Hepatocyte (in vitro differentiated cells): Measurements from ENCODE around the gene SIGLEC7. TPM values are rescaled to one million over a fixed set of nuclear protein-coding genes. Genes with fewer than 3 reads are reported as not detected.

ENCODE experiments used
- DNase-seq: peaks from one replicate; pipeline ENCODE4 v3.0.0-alpha.2; 2016; ENCODE audit warnings: low spot score
- H2AFZ ChIP-seq: fragments of 200-600 bp; sonication (generic); 2 replicates; pipeline ENCODE4 v1.6.0; 2016; ENCODE audit warnings: antibody characterized with exemption, mild to moderate bottlenecking
- H3K27ac ChIP-seq: fragments of 200-600 bp; sonication (generic); 2 replicates; pipeline ENCODE4 v1.5.1; 2016; ENCODE audit warnings: mild to moderate bottlenecking
- H3K27me3 ChIP-seq: fragments of 200-600 bp; sonication (generic); 2 replicates; pipeline ENCODE4 v1.6.1; 2016
- H3K36me3 ChIP-seq: fragments of 200-600 bp; sonication (generic); replicated peaks from 2 replicates; pipeline ENCODE4 v1.5.1; 2016; ENCODE audit warnings: low read depth; ENCODE audit not compliant: insufficient read depth
- H3K4me1 ChIP-seq: fragments of 200-600 bp; sonication (generic); 2 replicates; pipeline ENCODE4 v1.5.1; 2016; ENCODE audit warnings: mild to moderate bottlenecking, moderate library complexity; ENCODE audit not compliant: insufficient read depth
- H3K4me2 ChIP-seq: fragments of 200-600 bp; sonication (generic); 2 replicates; pipeline ENCODE4 v1.6.0; 2016
- H3K4me3 ChIP-seq: fragments of 200-600 bp; sonication (generic); 2 replicates; pipeline ENCODE4 v1.5.1; 2016; ENCODE audit warnings: mild to moderate bottlenecking
- H3K79me2 ChIP-seq: fragments of 200-600 bp; sonication (generic); 2 replicates; pipeline ENCODE4 v1.6.0; 2017; ENCODE audit warnings: mild to moderate bottlenecking
- H3K9me2 ChIP-seq: fragments of 200-600 bp; sonication (generic); replicated peaks from 2 replicates; pipeline ENCODE4 v1.6.0; 2017; ENCODE audit warnings: mild to moderate bottlenecking; ENCODE audit not compliant: insufficient read depth
- H3K9me3 ChIP-seq: fragments of 200-600 bp; sonication (generic); 2 replicates; pipeline ENCODE4 v1.5.1; 2016; ENCODE audit warnings: low read depth, mild to moderate bottlenecking
- H4K20me1 ChIP-seq: fragments of 200-600 bp; sonication (generic); 2 replicates; pipeline ENCODE4 v1.6.0; 2016; ENCODE audit warnings: mild to moderate bottlenecking; ENCODE audit not compliant: insufficient read depth, poor library complexity, severe bottlenecking
- EZH2 ChIP-seq: fragments of 200-600 bp; sonication (generic); IDR thresholded peaks from 2 replicates; pipeline ENCODE4 v1.6.1; 2016; ENCODE audit warnings: antibody characterized with exemption, mild to moderate bottlenecking, borderline replicate concordance
- EZH2phosphoT487 ChIP-seq: fragments of 200-600 bp; sonication (generic); IDR thresholded peaks from one replicate; pipeline ENCODE4 v1.6.1; 2018; ENCODE audit warnings: antibody characterized with exemption, mild to moderate bottlenecking, low read depth, moderate library complexity; ENCODE audit not compliant: unreplicated experiment, severe bottlenecking
- whole genome bisulfite sequencing: methylation state at CpG from one replicate; pipeline ENCODE4 v1.1.6; 2016; ENCODE audit warnings: low lambda C conversion rate; ENCODE audit errors: missing lambda C conversion rate; 5-methylcytosine and 5-hydroxymethylcytosine counted together
- polyA plus RNA-seq: library from polyadenylated mRNA; unstranded; fragments of >200 nt; fragmentation: Nextera tagmentation; extraction: Ambion mirVana; gene quantifications from 2 replicates; pipeline ENCODE4 v1.2.1, GENCODE V29; 2016
- total RNA-seq: library from RNA; depleted of rRNA; stranded (reverse); fragments of >200 nt; gene quantifications from 2 replicates; pipeline ENCODE4 v1.2.3, GENCODE V29; 2014
- TF ChIP-seq, protein P1 (sequence below): fragments of 200-600 bp; sonication (generic); IDR thresholded peaks from 2 replicates; pipeline ENCODE4 v1.5.1; 2016; ENCODE audit warnings: antibody characterized with exemption, mild to moderate bottlenecking; ENCODE audit not compliant: poor library complexity

The SIGLEC7 gene
- total and polyA plus RNA-seq, 2 experiments from 2014 or later, result 0.24 to 0.53 TPM

GRCh38 chr19:51163257-51163656 lies 21.2 kb downstream of the SIGLEC7 start:
- 85% methylated on average over 3 of the region's 3 CpGs for WGBS
- no peak overlapping the region for H2AFZ ChIP-seq

DNA sequence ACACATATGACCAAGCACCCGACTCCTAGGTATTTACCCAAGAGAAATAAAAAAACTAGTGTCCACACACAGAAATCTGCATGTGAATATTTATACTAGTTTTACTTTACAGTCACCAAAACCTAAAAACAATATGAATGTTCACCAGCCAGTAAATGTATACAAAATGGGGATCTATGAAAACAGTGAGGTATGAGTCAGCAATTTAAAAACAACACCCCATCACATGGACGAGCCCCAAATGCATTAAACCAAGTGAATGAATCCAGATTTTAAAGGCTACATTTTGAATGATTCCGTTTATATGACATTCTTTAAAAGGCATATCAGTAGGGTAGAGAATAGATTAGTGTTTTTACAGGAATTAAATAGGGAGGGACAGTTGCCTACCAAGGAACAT lies 22.1 kb downstream of the SIGLEC7 start:
- DNase-seq, result no peak
- Histone ChIP-seq H3K4me2 (no peak overlapping the region), H2AFZ (no peak overlapping the region), H3K27me3 (peaks cover 3% of the 10 kb centered on the region), H3K4me1 (no peaks in the 10 kb centered on the region), H4K20me1 (no peaks in the 10 kb centered on the region), H3K27ac (no peak overlapping the region), H3K9me2 (no peaks in the 10 kb centered on the region), H3K36me3 (no peaks in the 10 kb centered on the region), H3K4me3 (no peak overlapping the region), H3K79me2 (no peaks in the 10 kb centered on the region), H3K9me3 (no peaks in the 10 kb centered on the region)
- TF ChIP-seq, protein P1, sequence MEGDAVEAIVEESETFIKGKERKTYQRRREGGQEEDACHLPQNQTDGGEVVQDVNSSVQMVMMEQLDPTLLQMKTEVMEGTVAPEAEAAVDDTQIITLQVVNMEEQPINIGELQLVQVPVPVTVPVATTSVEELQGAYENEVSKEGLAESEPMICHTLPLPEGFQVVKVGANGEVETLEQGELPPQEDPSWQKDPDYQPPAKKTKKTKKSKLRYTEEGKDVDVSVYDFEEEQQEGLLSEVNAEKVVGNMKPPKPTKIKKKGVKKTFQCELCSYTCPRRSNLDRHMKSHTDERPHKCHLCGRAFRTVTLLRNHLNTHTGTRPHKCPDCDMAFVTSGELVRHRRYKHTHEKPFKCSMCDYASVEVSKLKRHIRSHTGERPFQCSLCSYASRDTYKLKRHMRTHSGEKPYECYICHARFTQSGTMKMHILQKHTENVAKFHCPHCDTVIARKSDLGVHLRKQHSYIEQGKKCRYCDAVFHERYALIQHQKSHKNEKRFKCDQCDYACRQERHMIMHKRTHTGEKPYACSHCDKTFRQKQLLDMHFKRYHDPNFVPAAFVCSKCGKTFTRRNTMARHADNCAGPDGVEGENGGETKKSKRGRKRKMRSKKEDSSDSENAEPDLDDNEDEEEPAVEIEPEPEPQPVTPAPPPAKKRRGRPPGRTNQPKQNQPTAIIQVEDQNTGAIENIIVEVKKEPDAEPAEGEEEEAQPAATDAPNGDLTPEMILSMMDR, result no peak
- TF ChIP-seq EZH2phosphoT487 (no peak), EZH2 (no peak)
- WGBS, result 78% methylated on average over 3 of the region's 3 CpGs

More at GRCh38 chr19:51163257-51163656, 21.2 kb downstream of the SIGLEC7 start:
- H3K79me2 ChIP-seq, result no peaks in the 10 kb centered on the region
- H3K4me2 ChIP-seq, result no peak overlapping the region
- DNase-seq, result no peak
- TF ChIP-seq, protein P1, result no peak
- H3K4me3 ChIP-seq, result no peak overlapping the region
- H3K9me2 ChIP-seq, result no peaks in the 10 kb centered on the region
- H3K9me3 ChIP-seq, result no peaks in the 10 kb centered on the region
- H3K27me3 ChIP-seq, result peaks cover 3% of the 10 kb centered on the region
- no peaks in the 10 kb centered on the region for H3K36me3 ChIP-seq
- no peaks in the 10 kb centered on the region for H3K4me1 ChIP-seq
- H4K20me1 ChIP-seq, result no peaks in the 10 kb centered on the region
- H3K27ac ChIP-seq, result no peak overlapping the region

DNA sequence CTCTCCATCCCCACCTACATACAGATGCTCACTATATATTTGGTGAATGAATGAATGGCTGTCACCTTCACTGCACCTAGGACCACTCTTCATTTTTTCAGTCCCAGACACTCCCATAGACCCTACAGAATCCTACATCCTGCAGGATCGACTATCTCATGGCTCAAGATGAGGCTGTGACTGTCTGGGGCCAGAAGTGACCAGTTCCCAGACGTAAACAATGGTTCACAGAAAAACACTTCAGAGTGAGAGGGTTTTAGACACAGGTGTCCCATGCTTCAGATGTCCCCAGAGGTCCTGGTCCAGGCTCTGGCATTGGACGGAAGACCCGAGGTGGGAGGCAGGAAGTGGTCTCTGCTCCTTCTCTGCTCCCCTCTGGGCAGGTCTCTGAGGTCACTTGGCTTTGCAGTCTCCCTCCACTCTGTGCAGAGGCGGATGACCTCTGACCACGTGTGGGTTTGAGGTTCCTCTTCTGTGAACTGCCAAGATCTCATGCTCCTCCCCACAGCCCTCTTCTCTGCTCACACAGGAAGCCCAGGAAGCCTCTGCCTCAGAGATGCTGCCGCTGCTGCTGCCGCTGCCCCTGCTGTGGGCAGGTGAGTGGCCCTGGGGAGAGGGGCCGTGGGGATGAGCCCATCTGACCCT lies 24.9 kb downstream of the SIGLEC7 start:
- H3K4me1 ChIP-seq, result no peaks in the 10 kb centered on the region
- H3K36me3 ChIP-seq, result no peaks in the 10 kb centered on the region
- H3K27ac ChIP-seq, result no peak overlapping the region
- H4K20me1 ChIP-seq, result no peaks in the 10 kb centered on the region
- no peak overlapping the region for H3K4me3 ChIP-seq
- H3K9me2 ChIP-seq, result no peaks in the 10 kb centered on the region
- no peak overlapping the region for H2AFZ ChIP-seq
- H3K9me3 ChIP-seq, result no peaks in the 10 kb centered on the region
- H3K27me3 ChIP-seq, result peaks cover 8% of the 10 kb centered on the region
- TF ChIP-seq EZH2 (no peak), EZH2phosphoT487 (no peak)
- TF ChIP-seq, protein P1, result no peak
- 73% methylated on average over 9 of the region's 9 CpGs for WGBS
- no peak for DNase-seq
- no peaks in the 10 kb centered on the region for H3K79me2 ChIP-seq
- no peak overlapping the region for H3K4me2 ChIP-seq
